Activated effector memory CD4-positive, alpha-beta T cell treated with anti-CD3 and anti-CD28 coated beads, Interleukin-2, amount 50 U/mL, for 16 hours (primary cell): ENCODE data around the gene FANCM.
"Not testable (repeated sequence)": the region's sequence is repeated elsewhere in the genome, so short reads cannot be mapped to it uniquely, and the experiment has no call there.

Source experiments
- DNase-seq: peaks from one replicate; pipeline ENCODE4 v3.0.0-alpha.2; 2020

The FANCM gene

DNA sequence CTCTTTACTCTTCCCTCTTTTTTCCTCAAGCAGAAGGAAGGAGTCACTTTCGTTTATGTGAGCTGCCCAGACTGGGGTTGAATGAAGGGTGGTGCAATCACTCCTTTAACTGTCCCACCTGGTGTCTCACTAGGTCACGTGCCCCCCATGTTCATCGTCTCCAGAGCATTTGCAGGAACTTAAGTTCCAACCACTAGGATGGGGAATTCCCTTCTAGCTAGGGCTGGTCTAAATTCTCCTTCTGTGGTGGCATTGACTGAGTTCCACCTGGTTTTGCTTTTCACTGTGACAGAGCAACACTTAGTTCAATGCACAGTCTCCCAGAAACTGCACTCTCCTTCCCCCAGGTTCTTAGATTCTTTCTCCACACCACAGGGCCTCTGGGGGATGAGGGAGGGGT lies 9.5 kb downstream of the FANCM start:
- DNase-seq = no peak

DNA sequence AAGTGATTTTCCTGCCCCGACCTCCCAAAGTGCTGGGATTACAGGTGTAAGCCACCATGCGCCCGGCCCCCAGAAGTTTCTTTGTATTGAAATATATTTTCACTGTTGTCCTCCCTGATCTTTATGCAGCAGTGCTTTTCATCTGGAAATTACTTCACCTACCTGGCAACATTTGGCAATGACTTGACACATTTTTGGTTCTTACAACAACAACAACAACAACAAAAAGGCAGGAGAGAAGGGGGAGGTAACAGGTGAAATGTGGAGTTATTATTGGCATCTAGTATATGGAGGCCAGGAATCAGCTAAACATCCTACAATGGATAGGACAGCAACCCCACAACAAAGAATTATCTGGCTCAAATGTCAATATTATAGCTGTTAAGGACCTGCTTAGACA lies 13.9 kb downstream of the FANCM start:
- DNase-seq = no peak

DNA sequence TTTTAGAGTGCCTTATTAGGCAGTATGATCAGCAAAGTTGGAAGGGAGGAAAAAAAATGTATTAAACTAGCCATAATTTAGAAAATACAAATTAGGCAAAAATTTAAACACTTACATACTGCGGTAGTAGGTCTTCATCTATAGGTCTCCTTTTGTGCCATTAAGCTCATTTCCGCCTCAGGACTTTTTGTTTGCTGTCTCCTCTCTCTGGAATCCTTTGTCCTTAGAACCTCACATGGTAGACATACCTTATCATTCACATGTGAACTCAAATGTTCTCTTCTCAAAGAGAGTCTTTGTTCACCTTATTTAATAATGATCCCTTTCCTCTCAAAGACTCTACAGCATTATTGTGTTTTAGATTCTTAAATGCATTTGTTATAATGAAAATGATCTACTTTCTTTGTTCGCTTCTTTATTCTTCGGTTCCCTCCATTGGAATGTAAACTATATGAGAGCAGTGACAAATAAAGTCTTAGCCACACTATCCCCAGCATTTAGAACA lies 14.7 kb downstream of the FANCM start:
- DNase-seq = no peak

DNA sequence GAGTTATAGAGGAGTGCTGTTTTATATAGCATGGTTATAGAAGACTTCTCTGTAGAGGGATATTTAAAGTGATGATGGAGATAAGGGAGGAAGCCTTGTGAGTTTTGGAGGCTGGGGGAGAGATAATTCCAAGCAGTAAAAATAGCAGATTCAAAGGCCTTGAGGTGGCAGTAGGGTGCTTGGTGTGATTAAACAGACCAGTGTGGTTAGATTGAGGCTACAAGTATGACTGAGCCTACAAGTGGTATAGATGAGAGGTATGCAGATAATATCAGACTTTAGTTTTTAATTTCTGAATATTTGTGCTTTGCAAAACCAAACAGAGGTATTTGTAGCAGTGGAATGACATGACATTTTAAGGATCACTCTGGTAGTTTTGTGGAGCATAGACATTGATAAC lies 20.3 kb downstream of the FANCM start:
- no peak for DNase-seq

DNA sequence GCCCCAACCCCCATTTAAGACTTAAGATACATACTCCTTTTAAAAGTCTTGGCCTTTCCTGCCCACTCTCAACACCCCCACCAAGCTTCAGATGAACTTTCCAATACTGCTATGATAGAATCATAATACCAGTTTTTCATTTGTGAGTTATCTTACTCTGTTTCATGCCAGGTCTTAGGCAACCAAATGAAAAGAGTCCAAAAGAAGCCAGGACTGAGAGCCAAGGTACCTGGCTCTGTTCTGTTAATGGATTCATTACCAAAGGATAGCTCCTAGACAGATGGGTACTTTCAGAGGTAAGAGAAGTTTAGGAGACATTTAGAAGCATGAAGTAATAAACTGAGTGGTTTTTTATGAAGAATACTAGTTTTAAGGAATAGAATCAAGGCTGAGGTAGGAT lies 34.2 kb downstream of the FANCM start:
- no peak for DNase-seq

DNA sequence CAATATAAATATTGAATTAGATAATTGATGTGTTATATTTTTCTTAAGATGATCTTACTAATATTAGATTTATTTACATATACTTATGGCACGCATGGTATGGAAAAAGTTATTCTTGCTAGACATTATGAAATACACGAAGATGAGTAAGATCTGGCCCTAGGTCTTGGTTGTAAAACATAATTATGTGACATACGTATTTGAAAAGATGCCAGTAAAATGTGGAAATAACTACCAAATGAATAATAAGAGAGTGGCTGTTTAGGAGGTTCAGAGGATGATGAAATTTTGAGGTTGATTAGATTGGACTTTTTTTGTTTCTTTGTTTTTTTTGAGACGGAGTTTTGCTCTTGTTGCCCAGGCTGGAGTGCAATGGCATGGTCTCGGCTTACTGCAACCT lies 41.3 kb downstream of the FANCM start:
- DNase-seq = no peak

DNA sequence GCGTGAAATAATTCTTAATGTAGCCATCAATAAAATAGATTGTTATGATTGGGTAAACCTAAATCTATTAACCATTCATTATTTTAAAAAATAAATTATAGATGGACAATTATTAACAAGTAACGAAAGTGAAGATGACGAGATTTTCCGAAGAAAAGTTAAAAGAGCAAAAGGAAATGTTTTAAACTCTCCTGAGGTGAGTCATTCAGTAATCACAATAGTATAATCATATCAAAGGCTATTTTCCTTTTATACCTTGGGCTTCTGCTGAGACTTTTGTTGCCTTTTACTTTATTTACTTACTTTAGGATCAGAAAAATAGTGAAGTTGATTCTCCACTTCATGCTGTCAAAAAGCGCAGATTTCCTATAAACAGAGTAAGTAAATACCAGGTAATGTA lies 45.6 kb downstream of the FANCM start:
- no peak for DNase-seq

DNA sequence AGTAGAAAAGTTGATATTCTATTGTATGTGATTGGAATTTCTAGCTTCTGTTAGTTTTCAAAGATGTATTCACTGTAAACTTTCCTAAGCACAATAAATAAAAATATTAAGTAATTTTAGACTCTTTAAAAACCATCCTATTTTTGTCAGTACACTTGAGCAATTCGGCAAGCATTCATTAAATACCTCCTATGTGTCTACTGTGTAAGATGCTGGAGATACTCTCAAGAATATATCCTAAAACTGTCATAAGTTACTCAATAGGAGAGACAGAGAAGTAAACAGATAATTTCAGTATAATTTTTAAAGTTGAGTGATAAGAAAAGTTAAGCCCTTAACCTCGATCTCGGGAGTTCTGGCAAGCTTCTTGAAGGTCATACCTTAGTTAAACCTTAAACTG lies 46.1 kb downstream of the FANCM start:
- DNase-seq = no peak

DNA sequence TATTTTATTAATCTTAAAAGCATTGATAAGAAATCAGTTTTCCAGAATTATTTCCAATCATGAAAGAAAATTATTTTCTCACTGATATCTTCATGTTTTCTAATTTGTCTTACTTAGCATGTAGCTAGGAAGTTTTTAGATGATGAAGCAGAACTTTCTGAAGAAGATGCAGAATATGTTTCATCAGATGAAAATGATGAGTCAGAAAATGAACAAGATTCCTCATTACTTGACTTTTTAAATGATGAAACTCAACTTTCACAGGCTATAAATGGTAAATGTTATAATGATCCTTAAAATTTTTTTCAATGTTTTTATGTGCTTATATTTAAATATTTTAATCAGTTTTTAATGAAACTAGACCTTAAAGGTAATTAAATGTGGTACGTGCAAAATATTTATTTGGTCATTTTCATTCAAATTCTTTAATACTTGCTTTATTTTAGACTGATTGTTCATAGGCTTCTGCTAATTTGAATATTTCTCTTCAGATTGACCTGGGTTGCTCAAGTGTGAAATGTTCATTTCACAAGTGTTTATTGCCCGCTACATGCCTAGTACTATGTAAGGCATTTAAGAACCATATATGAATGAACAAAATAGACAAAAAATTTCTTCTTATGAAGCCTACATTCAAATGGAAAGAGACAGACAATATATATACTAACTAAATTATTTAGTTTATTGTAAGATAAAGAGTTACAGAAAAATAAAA lies 49.5 kb downstream of the FANCM start:
- DNase-seq = no peak

DNA sequence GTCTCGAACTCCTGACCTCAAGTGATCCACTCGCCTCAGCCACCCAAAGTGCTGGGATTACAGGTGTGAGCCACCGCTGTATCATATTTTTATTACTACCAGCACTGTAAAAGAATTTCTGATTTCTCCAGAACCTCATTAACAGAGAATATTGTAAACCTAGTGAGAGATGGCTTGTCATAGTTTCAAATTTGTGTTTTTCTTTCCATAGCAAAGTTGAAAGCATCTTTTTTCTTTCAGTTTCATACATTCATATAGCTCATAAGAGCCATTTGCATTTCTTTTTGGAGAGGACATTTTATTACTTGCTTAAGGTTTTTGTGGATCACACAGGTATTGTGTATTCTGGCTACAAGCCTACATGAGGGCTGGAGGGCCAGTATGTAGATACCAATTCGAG lies 59.2 kb downstream of the FANCM start:
- no peak for DNase-seq

DNA sequence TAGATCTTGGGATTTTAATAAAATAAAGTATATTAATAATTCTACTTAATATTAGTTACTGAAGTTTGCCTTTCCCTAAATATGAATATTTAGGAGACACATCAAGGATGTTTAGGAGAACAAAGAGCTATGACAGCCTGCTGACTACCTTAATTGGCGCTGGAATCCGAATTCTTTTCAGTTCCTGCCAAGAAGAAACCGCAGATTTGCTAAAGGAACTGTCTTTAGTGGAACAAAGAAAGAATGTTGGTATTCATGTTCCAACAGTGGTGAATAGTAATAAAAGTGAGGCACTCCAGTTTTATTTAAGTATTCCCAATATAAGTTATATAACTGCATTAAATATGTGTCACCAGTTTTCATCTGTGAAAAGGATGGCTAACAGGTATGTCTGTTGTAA lies 62.8 kb downstream of the FANCM start:
- DNase-seq = no peak

DNA sequence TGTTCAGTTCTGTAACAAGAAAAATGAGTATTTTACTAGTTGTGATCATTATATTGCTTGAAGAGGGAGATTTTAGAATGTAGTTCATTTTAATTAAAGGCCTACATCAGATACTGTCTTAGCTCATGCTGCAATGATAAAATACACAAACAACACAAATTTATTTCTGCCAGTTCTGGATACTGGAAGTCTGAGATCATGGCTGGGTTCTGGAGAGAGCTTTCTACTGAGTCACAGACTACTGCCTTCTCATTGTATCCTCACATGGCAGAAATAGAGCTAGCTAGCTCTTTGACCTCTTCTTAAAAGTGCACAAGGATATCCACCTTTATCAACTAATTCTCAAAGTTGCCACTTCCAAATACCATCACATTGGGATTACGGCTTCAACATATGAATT lies 63.5 kb downstream of the FANCM start:
- DNase-seq = no peak

DNA sequence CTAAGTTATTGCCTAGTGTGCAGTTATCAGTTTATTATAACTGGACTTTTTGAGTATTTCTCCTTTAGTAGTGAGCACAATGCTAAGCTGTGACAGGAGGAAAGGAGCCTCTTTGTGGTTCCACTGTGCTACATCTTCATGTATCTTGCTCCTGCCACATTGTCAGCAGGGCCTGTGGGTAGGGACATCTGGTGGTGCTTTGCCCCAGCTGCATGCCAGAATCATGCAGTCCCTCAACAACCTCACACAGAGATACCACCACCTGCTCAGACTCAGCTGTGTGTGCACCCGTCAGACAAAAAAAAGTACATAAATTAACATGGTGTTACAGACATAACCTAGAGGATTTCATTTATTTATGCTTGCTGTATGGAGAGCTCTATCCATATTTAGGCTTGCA lies 66.2 kb downstream of the FANCM start:
- DNase-seq = no peak

DNA sequence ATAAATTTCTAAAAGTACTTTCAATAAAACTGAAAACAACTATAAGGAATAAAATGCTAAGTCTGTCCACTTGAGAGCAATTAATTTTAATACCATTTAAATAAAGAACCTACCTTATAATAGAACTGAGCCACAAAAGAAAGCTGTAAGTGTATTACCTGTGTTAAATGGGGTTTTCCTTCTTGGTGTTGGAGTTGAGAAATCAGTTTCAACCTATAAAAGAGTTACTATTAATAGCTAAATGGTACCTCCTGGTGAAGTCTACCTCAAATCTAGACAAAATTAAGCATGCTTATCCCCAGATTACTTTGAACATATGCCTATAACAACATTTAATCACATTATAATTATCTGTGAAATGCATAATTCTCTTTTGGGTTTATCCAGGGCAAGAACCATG lies 68.5 kb downstream of the FANCM start:
- DNase-seq = no peak

DNA sequence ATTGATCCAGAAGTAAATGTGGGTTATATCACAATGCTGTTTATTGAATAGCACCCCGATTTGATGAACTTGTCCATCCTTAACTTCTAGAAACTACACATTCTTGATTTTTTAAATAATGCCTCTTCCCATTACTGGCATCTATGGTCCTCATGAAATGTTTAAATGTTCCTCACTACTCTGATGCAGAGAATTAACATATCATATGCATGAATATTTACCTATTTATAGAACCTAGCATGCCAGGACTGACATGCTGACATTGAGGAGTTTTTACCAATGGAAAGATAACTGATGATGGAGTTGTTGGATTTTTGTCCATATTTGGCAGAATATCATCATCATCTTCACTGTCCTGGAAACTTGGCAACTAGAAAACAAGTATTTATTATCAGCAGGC lies 74.4 kb downstream of the FANCM start:
- no peak for DNase-seq

DNA sequence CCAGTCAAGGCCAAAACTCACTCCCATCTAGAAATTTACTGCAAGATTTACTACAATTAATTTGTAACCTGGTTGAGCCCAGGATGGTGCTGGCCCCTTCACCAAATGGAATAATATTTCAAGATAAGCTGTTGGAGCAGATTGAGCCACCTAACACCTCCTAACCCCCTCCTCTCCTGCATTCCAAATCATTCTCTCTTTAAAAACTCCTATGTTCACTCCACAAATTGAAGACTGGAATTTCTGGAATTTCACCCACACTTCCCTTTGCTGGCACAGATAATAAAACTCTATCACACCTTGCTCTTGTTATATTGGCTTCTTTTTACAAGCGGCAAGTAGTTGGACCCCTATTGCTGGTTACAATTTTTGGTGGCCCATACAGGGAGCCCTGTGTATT lies 75.6 kb downstream of the FANCM start:
- DNase-seq = no peak

DNA sequence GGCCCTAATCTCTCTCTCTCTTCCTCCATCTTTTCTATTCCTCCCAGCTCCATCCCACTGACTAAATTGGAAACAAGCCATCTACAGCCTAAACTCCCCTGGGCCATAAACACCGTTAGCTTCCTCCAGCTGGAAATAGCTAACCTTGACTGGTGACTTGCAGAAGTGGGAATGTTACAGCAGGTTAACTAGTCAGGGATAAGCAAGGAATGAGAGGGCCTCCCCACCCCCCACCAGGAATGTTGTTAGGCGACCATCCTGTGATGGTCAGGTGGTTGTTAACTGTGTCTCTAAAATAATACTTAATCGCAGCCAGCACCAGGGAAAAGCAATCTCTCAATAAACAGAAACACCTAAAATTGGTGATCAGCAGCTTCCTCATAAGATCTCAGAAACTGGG lies 76.5 kb downstream of the FANCM start:
- no peak for DNase-seq

DNA sequence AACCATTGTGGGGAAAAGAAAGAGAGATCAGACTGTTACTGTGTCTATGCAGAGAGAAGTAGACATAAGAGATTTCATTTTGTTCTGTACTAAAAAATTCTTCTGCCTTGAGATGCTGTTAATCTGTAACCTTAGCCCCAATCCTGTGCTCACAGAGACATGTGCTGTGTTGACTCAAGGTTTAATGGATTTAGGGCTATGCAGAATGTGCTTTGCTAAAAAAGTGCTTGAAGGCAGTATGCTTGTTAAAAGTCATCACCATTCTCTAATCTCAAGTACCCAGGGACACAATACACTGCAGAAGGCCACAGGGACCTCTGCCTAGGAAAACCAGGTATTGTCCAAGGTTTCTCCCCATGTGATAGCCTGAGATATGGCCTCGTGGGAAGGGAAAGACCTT lies 78.0 kb downstream of the FANCM start:
- not testable (repeated sequence) for DNase-seq

DNA sequence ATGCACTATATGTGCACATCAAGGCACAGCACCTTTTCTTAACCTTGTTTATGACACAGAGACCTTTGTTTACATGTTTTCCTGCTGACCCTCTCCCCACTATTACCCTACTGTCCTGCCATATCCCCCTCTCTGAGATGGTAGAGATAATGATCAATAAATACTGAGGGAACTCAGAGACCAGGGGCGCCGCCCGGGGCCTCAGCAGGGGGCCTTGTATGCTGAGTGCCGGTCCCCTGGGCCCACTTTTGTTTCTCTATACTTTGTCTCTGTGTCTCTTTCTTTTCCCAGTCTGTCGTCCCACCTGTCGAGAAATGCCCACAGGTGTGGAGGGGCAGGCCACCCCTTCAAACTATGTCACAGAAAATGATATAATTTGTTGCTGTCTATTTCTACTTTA lies 78.6 kb downstream of the FANCM start:
- DNase-seq = not testable (repeated sequence)

DNA sequence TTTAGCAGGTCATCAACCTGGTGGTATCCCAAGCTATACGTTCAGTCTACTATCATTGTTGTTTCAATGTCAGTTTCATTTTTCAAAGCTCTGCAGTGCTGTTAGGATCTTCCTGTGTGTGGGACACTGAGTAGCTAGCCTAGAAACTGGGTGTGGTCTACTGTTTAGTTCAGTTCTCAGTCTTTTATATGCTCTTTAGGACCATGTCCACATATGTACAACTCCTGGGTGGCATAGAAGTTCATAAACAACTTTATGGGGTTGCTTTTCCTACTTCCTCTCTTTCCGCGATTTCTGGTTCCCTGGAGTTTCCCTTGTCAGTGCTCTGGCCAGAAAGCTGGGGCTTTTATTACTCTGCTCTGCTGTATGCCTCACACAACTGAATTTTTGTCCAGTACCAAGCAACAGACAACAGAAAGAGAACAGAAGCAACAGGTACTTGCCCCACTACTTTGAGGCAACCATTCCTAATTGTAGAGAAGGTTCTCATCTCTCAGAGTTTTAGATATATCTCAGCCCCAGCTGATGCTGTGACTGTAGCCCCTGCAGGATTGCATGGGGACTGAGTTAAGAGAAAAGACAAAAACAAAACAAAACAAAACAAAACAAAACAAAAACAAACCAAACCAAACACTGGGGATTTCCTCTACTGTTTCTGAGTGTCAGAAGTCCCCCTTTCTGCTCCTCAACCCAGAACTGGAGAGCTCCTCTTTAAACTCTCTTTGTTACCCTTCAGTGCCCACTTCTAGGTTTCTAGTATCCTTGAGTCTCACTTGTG lies 86.9 kb downstream of the FANCM start:
- no peak for DNase-seq

DNA sequence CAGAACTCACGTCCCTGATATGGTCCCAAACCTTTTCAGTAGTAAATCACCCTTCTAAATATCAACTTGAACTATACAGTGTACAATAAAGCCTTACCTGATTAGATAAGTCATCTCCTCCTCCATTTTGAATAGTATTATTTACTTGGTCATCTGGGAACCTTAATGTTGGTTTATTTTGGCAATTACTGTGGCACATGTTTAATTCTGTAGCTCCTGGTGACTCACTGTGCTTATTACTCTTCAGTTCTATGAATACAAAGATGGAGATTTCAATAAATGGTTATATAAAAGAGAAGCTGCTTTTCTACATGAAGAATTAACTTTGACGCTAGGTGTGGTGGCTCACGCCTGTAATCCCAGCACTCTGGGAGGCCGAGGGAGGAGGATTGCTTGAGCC lies 91.8 kb downstream of the FANCM start:
- DNase-seq = no peak

DNA sequence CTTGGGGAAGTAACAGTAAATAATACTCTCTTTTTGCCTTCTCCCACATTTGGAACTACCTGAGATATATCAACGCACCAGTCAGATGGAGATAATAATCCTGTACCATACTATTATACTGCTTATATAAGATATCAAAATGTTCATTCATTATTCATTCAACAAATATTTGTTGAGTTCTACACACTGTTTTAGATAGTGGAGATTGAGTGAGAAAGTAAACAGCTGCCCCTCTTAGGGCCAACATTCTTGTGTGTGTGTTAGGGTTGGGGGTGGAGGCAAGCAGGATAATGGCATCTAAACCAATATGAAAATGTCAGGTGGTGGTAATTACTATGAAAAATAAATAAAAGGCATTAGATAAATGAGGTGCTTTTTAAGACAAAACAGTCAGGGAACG lies 103.3 kb downstream of the FANCM start:
- DNase-seq = no peak

DNA sequence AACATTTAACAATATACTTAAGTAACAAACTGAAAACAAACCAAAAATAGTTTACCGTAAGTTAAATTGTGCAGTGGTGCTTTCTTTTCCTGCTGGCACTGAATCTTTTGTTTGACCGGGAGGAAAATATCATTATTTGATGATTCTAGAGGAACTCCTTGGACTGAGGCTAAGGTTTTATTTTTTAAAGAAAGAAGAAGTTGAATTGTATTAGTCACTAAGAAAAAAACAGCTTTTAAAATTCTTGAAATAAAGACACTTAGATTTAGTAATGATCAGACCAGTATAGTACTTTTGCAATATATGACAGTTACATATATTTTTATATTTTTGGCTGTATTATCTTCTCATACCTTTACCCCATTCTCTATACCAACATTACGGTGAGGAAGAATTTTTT lies 107.0 kb downstream of the FANCM start:
- no peak for DNase-seq

DNA sequence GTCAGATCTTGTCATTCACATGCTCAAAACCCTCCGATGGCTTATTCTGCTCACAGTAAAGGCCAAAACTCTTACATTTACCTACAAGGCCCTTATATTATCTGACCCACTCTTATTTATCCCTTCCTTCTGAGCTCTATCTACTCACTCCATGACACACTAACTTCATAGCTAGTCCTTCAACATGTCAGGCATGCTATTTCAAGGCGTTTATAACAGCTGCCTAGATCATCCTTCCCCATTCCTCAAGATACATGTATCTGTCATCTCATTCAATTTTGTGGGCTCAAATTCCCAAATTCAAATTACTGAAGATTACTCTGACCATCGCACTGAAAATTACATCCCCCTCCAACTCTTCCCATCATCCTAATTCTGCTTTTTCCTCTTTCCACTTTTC lies 110.4 kb downstream of the FANCM start:
- no peak for DNase-seq

DNA sequence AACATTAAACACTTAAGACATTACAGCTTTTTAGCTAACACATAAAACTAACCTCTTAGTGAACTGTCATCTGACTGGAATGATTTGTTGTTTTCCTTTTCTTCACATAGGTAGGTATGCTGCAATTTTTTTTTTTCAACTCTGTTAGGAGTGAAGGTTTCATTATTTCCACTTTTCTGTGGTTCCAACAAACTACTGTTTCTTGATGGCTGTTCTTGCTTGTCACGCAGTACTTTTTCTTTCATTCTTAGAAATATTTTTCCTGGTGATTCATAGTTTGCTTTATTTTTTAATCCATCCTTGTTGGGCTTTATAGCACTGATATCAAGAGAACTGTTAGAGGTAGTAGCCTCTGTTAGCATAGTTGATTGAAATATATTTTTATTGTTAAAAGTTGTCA lies 111.0 kb downstream of the FANCM start:
- DNase-seq = no peak
